CMK (cell line): Measurements from ENCODE around the gene CSHL1.
"Not testable (repeated sequence)": the region's sequence is repeated elsewhere in the genome, so short reads cannot be mapped to it uniquely, and the experiment has no call there.

Source experiments
- DNase-seq: peaks from one replicate; pipeline ENCODE4 v3.0.0-alpha.2; 2010; ENCODE audit warnings: low read depth

CSHL1 gene

DNA sequence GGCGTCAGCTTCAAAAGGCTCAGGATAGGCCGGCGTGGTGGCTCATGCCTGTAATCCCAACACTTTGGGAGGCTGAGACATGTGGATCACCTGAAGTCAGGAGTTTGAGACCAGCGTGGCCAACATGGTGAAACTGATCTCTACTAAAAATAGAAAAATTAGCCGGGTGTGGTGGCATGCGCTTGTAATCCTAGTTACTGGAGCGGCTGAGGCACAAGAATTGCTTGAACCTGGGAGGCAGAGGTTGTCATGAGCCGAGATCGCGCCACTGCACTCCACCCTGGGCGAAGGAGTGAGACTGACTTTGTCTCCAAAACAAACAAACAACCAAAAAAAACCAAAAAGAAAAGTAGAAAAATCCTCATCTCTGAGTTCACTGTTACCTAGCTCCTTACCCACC lies 25.9 kb downstream of the CSHL1 start:
- not testable (repeated sequence) for DNase-seq

GRCh38 chr17:63882626-63883126 lies 28.4 kb downstream of the CSHL1 start:
- not testable (repeated sequence) for DNase-seq

GRCh38 chr17:63881935-63882601 lies 29.0 kb downstream of the CSHL1 start, which contains the start of gene GH2:
GH2 (minus strand) TSS chr17:63881944; CDS start chr17:63881801, 143 bp downstream.
- peak; percentile 37 for DNase-seq

DNA sequence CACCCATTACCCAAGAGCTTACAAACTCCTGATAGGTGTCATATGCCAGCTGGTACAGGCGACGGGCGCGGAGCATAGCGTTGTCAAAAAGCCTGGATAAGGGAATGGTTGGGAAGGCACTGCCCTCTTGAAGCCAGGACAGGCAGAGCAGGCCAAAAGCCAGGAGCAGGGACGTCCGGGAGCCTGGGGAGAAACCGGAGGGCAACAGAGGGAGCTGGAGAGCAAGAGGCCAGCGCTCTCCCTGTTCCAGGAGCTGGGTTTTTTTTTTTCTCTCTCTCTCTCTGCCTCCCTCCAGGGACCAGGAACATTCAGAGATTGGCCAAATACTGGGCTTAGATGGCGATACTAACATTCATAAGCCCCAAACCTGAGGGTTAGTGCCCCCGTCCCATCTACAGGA lies 29.7 kb downstream of the CSHL1 start:
- DNase-seq, result not testable (repeated sequence)

DNA sequence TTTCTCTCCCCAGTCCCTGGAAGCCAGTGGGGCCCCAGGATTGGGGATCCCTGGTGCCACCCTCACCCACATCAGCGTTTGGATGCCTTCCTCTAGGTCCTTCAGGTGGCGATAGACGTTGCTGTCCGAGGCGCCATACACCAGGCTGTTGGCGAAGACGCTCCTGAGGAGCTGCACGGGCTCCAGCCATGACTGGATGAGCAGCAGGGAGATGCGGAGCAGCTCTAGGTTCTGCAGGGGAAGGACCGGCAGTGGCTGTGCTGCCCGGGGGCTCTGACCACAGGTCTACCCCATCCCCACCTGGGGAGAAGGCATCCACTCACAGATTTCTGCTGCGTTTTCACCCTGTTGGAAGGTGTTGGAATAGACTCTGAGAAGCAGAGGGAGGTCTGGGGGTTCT lies 30.4 kb downstream of the CSHL1 start:
- DNase-seq, result no peak

- not testable (repeated sequence) for DNase-seq
Measured at GRCh38 chr17:63878413-63878812, 32.6 kb downstream of the CSHL1 start.

GRCh38 chr17:63874693-63875092 lies 36.4 kb downstream of the CSHL1 start:
- DNase-seq, result not testable (repeated sequence)

GRCh38 chr17:63874061-63874626 lies 36.9 kb downstream of the CSHL1 start:
- not testable (repeated sequence) for DNase-seq

DNA sequence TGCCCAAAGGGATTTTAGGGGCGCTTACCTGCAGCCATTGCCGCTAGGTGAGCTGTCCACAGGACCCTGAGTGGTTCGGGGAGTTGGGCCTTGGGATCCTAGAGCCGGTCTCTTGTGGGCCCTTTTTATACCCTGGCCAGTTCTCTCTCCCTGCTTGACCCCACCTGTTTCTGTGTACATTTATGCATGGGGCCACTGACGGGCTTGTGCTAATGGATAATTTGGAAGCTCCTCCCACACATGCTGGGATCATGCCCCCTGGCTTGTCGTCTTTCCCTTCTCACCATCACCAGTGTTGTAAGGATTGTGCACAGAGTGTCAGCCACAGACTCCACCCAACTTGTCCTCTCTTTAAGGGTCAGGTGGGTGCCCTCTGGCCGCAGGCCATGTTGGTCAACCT lies 37.5 kb downstream of the CSHL1 start, which contains the start of gene CSH2:
TSS of gene CSH2 (minus strand) at position 101 of the 400 bp plus-strand sequence. CDS start at position 38, 63 bp downstream.
- not testable (repeated sequence) for DNase-seq

GRCh38 chr17:63871646-63872365 lies 39.3 kb downstream of the CSHL1 start:
- DNase-seq, result not testable (repeated sequence)

GRCh38 chr17:63870292-63870665 lies 40.8 kb downstream of the CSHL1 start:
- not testable (repeated sequence) for DNase-seq

DNA sequence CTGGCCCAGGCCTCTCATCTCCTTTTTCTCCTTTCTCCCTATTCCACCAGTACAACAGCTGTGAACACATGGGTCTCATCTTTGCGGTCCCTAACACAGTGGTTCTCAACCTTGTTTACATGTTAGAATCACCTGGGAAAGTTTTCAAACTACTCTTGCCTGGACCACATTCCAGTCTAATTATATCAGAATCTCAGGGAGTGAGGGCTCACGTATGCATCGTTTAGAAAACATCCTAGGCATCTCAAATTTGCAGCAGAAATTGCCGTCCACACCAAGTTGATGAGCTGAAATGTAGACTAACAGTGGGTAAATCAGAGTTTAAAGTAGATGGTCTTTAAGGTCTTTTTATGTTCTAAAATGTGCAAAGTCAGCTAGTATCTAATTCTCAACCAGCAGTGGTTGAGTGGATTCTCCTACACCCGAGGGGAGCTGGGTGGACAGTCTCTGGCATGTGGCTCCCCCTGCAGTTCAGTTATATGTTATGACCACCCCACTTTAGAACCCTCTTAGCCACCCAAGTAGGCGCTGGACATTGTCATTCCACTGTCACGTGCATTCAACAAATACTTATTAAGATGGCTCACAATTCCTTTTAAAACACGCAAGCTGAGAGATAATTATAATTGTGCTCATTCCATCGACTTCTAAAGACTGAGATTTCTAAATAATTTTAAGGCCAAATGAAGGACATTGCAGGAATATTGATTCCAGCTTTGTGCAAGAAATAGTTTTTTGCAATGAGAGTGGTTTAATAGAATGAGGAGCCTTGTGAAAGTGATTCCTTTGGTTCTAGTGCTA lies 41.4 kb downstream of the CSHL1 start:
- not testable (repeated sequence) for DNase-seq

DNA sequence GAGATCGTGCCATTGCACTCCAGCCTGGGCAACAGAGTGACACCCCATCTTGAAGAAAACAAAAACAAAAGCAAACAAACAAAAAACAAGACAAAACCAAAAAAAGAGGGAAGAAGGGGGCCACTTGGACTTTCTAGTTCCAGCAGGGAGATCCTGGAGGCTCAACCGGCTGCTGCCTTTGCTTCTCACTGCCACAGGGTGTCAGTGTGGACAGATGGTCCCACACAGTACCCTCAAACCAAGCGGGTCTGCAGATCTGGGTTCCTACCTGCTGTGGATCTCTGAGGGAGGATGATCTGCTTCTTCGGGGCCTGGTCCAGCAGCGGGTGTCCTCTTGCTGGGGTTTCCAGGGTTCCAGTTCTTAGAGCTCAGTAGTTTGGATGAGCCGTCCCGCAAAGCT lies 44.4 kb downstream of the CSHL1 start:
- not testable (repeated sequence) for DNase-seq
